Smooth muscle cell of the brain vasculature (primary cell): ENCODE measurements around the gene RSPO1.
"Not testable (repeated sequence)": the region's sequence is repeated elsewhere in the genome, so short reads cannot be mapped to it uniquely, and the experiment has no call there.

Experiments used
- DNase-seq: peaks from one replicate; pipeline ENCODE4 v3.0.0-alpha.2; 2012; ENCODE audit warnings: low read depth, low spot score

Gene RSPO1

DNA sequence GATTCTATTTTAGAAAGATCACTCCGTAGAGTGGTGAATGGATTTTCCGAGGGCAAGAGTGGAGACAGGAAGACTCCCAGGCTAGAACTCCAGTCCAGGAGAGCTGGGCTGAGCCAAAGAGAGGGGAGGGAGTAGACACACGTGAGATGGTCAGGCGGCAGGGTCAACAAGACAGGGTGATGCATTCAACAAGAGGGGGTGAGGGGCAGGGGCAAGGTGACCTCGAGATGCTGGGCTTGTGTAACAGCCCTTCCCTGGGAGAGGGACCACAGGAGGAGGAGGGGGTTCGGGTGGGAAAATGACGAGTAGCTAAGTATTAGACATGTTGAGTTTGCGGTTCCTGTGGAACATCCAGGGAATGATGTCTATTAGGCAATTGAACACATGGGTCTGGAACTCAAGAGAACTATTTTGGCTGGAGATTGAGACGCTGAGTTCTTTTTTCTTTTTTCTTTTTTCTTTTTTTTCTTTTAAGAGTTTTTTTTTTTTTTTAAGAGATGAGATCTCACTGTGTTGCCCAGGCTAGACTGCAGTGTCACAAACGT is 13.3 kb downstream of the RSPO1 start:
- DNase-seq: no peak

GRCh38 chr1:37620707-37621106 is 14.0 kb downstream of the RSPO1 start:
- no peak for DNase-seq

DNA sequence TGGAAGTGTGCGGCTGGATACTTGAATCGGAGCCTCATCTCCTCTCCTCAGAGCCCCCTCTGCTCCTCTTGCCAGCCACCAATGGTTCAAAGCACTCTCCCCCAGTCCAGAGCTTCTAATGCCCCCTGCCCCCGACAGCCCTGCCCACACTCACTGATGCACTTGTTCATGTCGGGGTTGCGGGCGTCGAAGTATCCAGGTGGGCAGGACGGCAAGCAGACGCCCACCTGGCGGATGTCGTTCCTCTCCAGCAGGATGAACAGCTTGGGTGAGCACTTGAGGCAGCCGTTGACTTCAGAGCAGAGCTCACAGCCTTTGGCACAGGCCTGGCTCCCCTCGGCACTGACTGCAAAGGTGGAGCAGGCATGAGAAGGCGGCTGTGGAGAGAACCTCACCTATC is 18.4 kb downstream of the RSPO1 start:
- DNase-seq: no peak

- no peak for DNase-seq
Observed at GRCh38 chr1:37614105-37614504, 20.6 kb downstream of the RSPO1 start.

DNA sequence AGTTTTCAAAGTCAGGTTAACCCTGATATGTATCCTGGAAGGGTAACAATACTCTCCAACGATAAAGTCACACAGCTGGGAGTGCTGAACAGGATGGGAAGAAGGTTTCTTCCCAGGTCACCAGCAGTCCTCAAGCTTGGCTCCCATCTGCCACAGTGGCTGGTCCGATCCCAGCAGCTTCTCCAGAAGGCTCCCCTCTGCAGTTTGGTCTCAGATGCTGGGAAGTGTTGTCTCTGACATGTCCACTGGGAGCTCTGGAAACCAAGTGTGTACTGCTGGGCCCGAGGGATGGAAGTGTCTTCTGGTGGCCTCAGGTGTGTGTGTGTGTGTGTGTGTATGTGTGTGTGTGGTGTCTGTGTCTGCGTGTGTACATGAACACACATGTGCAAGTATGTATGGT is 22.5 kb downstream of the RSPO1 start:
- DNase-seq: no peak

- DNase-seq: no peak
Observed at GRCh38 chr1:37609994-37610393, 24.7 kb downstream of the RSPO1 start.

DNA sequence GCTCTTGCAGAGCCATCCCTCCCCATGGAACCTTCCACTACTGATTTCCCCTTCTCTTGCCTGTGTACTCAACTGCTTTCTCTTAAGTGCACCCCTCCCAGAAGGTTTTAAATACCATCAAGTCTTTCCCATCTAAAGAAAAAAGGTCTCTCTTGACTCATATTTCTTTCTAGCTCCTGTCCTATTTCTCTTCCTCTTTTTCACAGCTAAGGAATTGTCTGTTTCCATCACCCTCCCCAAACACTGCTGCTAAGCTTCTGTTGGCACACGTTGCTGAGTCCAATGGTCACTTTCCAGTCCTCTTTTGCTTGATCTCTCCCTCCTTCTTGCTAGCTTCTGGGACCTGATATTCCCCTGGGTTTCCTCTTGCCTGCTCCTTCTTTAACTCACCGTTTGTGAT is 25.7 kb downstream of the RSPO1 start:
- no peak for DNase-seq

- DNase-seq: no peak
Observed at GRCh38 chr1:37606481-37607263, 28.0 kb downstream of the RSPO1 start.

GRCh38 chr1:37605806-37606474 is 28.8 kb downstream of the RSPO1 start:
- DNase-seq: no peak

DNA sequence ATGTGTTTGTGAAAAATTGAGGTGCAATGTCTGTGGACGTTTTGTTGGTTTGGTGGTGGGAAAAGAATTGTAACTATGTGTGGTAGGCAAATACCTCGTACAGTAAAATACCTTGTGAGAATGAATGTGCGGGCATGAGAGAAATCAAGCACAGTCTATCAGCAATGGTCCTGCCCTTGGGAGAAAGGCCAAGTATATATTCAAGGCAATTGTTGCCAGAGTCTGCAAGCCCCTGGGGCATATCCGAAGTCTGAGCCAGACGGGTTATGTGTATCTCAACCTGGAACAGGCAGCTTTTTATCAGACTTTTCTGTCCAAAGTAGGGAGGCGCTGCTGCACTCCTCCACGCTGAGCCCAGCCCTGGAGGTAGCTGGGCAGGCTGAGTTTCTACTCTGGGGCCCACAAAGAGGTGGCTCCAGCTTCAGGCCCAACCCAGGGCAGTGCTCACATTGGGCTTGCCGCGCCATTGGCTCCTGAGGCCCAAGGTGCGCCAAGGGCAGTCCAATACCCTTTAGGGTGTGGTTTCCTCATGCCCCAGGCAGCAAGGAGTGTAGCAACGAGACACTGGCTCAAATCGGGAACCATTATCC is 29.5 kb downstream of the RSPO1 start:
- DNase-seq: no peak

GRCh38 chr1:37602750-37603694 is 31.7 kb downstream of the RSPO1 start:
- no peak for DNase-seq

GRCh38 chr1:37601441-37601840 is 33.3 kb downstream of the RSPO1 start:
- no peak for DNase-seq

- no peak for DNase-seq
Observed at GRCh38 chr1:37599940-37600339, 34.8 kb downstream of the RSPO1 start.

- DNase-seq: no peak
Observed at GRCh38 chr1:37596182-37596667, 38.5 kb downstream of the RSPO1 start.

GRCh38 chr1:37595440-37596181 is 39.1 kb downstream of the RSPO1 start, which contains the start of gene GNL2:
Gene GNL2, minus strand, starts transcription at chr1:37595937. Its CDS starts 115 bp downstream, at chr1:37595822.
- peak; percentile 85 for DNase-seq

DNA sequence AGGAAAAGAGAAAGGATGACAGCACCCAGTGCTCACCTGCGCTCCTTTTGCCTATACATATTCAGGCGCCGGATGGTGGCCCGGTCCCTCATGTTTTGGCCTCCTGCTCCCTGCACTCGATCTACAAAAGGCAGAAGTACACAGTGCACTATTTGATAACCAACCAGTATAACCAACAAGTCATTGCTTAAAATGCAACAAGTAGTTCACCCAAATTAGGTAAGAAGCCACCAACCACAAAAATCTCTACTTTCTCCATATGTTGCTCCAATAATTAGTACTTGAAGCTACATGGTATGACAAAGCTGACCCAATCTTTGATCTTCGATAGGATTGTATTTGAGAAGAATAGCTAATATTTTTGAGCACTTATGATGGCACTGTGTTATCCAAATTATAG is 41.0 kb downstream of the RSPO1 start:
- DNase-seq: no peak

- DNase-seq: no peak
Observed at GRCh38 chr1:37588939-37589338, 45.8 kb downstream of the RSPO1 start.

DNA sequence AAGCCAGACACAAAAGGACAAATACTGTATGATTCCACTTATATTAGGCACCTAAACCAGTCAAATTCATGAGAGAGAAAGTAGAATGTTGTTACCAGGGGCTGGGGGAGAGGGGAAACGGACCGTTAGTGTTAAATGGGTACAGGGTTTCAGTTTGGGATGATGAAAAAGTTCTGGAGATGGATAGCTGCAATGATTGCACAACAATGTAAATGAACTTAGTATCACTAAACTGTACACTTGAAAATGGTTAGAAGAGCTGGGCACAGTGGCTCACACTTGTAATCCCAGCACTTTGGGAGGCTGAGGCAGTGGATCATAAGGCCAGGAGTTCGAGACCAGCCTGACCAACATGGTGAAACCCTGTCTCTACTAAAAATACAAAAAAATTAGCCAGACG is 50.1 kb downstream of the RSPO1 start:
- DNase-seq: not testable (repeated sequence)

DNA sequence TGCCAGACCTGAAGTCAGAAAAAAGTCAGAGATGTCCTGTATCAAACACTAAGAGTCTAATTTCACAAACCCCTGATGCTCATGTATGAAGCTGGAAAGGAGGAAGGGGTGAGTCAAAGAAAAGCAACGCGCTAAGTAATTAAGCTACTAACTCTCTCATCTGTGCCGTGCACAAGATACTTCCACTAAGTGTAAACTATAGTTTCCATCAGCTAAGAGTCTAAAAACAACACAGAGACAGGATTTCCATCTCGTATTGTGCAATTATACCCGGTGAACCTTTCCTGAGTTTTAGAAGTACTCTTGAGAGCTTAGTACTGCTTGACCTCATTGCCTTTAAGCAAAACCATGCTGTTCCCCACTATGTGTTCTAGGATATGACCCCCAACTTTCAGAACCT is 59.0 kb downstream of the RSPO1 start:
- DNase-seq: no peak

GRCh38 chr1:37574834-37575480 is 59.7 kb downstream of the RSPO1 start:
- no peak for DNase-seq
